SK-N-MC (cell line): ENCODE data around the gene NFIB.

Experiments
- EZH2 ChIP-seq: fragments of 200-600 bp; sonication (generic); IDR thresholded peaks from one replicate; pipeline ENCODE4 v1.6.1; 2017; ENCODE audit warnings: antibody characterized with exemption
- POLR2AphosphoS5 ChIP-seq: IDR thresholded peaks from 2 replicates; pipeline ENCODE4 v1.6.1; 2012; ENCODE audit warnings: mild to moderate bottlenecking, low read depth, low read length, borderline replicate concordance

GRCh38 chr9:14304259-14304658 is 9.7 kb downstream of the NFIB start:
- TF ChIP-seq EZH2 (no peak), POLR2AphosphoS5 (no peak)
